ENCODE measurements around the gene MMD2.
"Not testable (repeated sequence)": the region's sequence is repeated elsewhere in the genome, so short reads cannot be mapped to it uniquely, and the experiment has no call there.

MMD2 gene

GRCh38 chr7:4893188-4893587 lies 65.8 kb downstream of the MMD2 start:
- DNase-seq, result not testable (repeated sequence)

GRCh38 chr7:4891522-4891921 lies 67.5 kb downstream of the MMD2 start:
- not testable (repeated sequence) for DNase-seq

- DNase-seq, result no peak
Observed at GRCh38 chr7:4889682-4890081, 69.3 kb downstream of the MMD2 start.

- DNase-seq, result no peak
Observed at GRCh38 chr7:4888161-4888560, 70.8 kb downstream of the MMD2 start.

GRCh38 chr7:4886671-4887070 lies 72.3 kb downstream of the MMD2 start:
- DNase-seq, result no peak

GRCh38 chr7:4885317-4885807 lies 73.6 kb downstream of the MMD2 start:
- no peak for DNase-seq

- DNase-seq, result no peak
Observed at GRCh38 chr7:4884164-4884563, 74.8 kb downstream of the MMD2 start.

- peak; percentile 86 to 89 for DNase-seq
Observed at GRCh38 chr7:4883372-4884144, 75.4 kb downstream of the MMD2 start, which contains the start of gene RADIL. Gene RADIL, minus strand, starts transcription at chr7:4883716. Its CDS starts 5,577 bp downstream, at chr7:4878139.

GRCh38 chr7:4883033-4883371 lies 76.0 kb downstream of the MMD2 start:
- no peak for DNase-seq

- DNase-seq, result no peak
Observed at GRCh38 chr7:4882169-4883032, 76.6 kb downstream of the MMD2 start.

GRCh38 chr7:4880218-4880617 lies 78.8 kb downstream of the MMD2 start:
- no peak for DNase-seq

GRCh38 chr7:4879396-4880081 lies 79.4 kb downstream of the MMD2 start:
- no peak for DNase-seq

GRCh38 chr7:4878336-4879335 lies 80.4 kb downstream of the MMD2 start:
- DNase-seq, result no peak

- DNase-seq, result no peak
Observed at GRCh38 chr7:4876586-4876985, 82.4 kb downstream of the MMD2 start.

GRCh38 chr7:4875391-4875790 lies 83.6 kb downstream of the MMD2 start:
- no peak for DNase-seq

- no peak for DNase-seq
Observed at GRCh38 chr7:4873071-4873944, 85.7 kb downstream of the MMD2 start.

GRCh38 chr7:4871930-4872675 lies 86.9 kb downstream of the MMD2 start:
- DNase-seq, result no peak

GRCh38 chr7:4871056-4871680 lies 87.8 kb downstream of the MMD2 start:
- DNase-seq, result no peak

GRCh38 chr7:4868493-4868892 lies 90.5 kb downstream of the MMD2 start:
- DNase-seq, result no peak

All from CD4-positive, alpha-beta T cell treated with Interleukin-4 for 1 hour (primary cell).